Measurements from ENCODE around the gene PIP5K1B.

DNA sequence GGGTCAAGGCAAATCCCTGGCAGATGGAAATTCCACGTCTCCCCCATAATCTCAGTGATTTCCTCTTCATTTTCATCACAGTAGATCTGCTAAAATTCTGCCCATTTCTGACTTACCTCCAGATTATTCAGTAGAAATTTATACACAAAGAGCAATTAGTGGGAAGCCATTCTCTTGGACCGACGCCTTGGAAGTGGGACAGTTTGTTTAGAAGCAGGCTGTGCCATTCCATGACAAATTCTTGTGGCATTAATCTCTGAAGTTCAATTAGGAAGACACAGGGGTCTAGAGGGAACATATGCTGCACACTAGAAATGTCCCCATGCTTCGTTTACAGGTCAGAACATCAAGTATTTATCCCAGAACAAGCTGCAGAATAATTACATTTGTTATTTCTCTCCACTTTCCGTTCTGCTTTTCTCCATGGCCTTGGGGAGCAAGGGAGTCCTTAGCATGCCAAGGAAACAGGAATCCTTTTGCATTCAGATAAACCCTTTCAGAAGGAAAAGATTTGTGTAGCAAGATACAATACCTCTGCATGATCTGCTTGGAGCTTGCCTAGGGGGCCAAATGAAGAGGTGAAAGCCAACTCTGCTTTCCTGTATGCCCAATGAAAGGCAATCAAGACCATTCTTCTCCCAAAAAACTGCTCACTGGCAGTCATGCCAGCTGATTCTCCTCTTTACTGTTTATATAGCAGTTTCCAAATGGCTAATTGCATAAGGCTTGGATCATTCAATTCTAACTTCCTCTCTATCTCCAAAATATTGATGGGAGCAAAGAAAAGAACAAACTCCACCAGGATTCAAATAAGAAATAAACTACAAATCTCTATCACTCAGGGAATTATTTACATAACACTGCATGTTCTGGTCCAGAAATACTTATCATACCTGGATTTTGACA, 311.4 kb downstream of the PIP5K1B start:
- TF ChIP-seq NR3C1 (CRISPR knock-in tag; conservative IDR thresholded peaks at IDR 0.05; ENCODE audit: low read depth), result no peak
- TF ChIP-seq, protein P1, sequence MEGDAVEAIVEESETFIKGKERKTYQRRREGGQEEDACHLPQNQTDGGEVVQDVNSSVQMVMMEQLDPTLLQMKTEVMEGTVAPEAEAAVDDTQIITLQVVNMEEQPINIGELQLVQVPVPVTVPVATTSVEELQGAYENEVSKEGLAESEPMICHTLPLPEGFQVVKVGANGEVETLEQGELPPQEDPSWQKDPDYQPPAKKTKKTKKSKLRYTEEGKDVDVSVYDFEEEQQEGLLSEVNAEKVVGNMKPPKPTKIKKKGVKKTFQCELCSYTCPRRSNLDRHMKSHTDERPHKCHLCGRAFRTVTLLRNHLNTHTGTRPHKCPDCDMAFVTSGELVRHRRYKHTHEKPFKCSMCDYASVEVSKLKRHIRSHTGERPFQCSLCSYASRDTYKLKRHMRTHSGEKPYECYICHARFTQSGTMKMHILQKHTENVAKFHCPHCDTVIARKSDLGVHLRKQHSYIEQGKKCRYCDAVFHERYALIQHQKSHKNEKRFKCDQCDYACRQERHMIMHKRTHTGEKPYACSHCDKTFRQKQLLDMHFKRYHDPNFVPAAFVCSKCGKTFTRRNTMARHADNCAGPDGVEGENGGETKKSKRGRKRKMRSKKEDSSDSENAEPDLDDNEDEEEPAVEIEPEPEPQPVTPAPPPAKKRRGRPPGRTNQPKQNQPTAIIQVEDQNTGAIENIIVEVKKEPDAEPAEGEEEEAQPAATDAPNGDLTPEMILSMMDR (IDR thresholded peaks at IDR 0.05), result no peak
- no peak for TF ChIP-seq JUN (CRISPR knock-in tag; IDR thresholded peaks at IDR 0.05)
- TF ChIP-seq CBFB (CRISPR knock-in tag; IDR thresholded peaks at IDR 0.05; ENCODE audit: low read depth), result no peak
- TF ChIP-seq TEAD1 (CRISPR knock-in tag; IDR thresholded peaks at IDR 0.05), result no peak
- TF ChIP-seq, protein P2, sequence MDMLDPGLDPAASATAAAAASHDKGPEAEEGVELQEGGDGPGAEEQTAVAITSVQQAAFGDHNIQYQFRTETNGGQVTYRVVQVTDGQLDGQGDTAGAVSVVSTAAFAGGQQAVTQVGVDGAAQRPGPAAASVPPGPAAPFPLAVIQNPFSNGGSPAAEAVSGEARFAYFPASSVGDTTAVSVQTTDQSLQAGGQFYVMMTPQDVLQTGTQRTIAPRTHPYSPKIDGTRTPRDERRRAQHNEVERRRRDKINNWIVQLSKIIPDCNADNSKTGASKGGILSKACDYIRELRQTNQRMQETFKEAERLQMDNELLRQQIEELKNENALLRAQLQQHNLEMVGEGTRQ (CRISPR knock-in tag; IDR thresholded peaks at IDR 0.05), result no peak
- no peak for TF ChIP-seq ESRRA (CRISPR knock-in tag; IDR thresholded peaks at IDR 0.05; ENCODE audit: borderline replicate concordance)
- TF ChIP-seq, protein P3, sequence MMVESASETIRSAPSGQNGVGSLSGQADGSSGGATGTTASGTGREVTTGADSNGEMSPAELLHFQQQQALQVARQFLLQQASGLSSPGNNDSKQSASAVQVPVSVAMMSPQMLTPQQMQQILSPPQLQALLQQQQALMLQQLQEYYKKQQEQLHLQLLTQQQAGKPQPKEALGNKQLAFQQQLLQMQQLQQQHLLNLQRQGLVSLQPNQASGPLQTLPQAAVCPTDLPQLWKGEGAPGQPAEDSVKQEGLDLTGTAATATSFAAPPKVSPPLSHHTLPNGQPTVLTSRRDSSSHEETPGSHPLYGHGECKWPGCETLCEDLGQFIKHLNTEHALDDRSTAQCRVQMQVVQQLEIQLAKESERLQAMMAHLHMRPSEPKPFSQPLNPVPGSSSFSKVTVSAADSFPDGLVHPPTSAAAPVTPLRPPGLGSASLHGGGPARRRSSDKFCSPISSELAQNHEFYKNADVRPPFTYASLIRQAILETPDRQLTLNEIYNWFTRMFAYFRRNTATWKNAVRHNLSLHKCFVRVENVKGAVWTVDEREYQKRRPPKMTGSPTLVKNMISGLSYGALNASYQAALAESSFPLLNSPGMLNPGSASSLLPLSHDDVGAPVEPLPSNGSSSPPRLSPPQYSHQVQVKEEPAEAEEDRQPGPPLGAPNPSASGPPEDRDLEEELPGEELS (CRISPR knock-in tag; IDR thresholded peaks at IDR 0.05), result no peak
- TF ChIP-seq ATF1 (CRISPR knock-in tag; IDR thresholded peaks at IDR 0.05), result no peak
- no peak for TF ChIP-seq GABPB1 (CRISPR knock-in tag; IDR thresholded peaks at IDR 0.05)
- TF ChIP-seq, protein P4, sequence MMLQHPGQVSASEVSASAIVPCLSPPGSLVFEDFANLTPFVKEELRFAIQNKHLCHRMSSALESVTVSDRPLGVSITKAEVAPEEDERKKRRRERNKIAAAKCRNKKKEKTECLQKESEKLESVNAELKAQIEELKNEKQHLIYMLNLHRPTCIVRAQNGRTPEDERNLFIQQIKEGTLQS (CRISPR knock-in tag; conservative IDR thresholded peaks at IDR 0.05), result no peak

All from WTC11 (cell line).